H9 (cell line): ENCODE measurements around the gene STK24. TPM values are rescaled to one million over a fixed set of nuclear protein-coding genes. Genes with fewer than 3 reads are reported as not detected.

Experiments used
- DNase-seq: peaks from one replicate; pipeline ENCODE4 v3.0.0-alpha.2; 2017
- H2AFZ ChIP-seq: one replicate; pipeline ENCODE4 v1.6.1; 2013; ENCODE audit warnings: mild to moderate bottlenecking, low read length, control low read depth, moderate library complexity
- H2AK5ac ChIP-seq: 2 replicates; pipeline ENCODE4 v1.6.1; 2013; ENCODE audit warnings: low read length, control low read depth, mixed read lengths; ENCODE audit not compliant: insufficient read length
- H2BK120ac ChIP-seq: one replicate; pipeline ENCODE4 v1.6.1; 2013; ENCODE audit warnings: low read depth, mild to moderate bottlenecking, low read length, control low read depth, inconsistent platforms; ENCODE audit not compliant: poor library complexity, severe bottlenecking
- H2BK12ac ChIP-seq: 2 replicates; pipeline ENCODE4 v1.6.1; 2013; ENCODE audit warnings: low read length, control low read depth, mixed read lengths, low read depth; ENCODE audit not compliant: insufficient read length
- H2BK15ac ChIP-seq: 2 replicates; pipeline ENCODE4 v1.6.1; 2013; ENCODE audit warnings: low read depth, low read length, control low read depth
- H2BK20ac ChIP-seq: one replicate; pipeline ENCODE4 v1.6.1; 2013; ENCODE audit warnings: low read depth, mild to moderate bottlenecking, low read length, control low read depth, inconsistent platforms; ENCODE audit not compliant: poor library complexity, severe bottlenecking
- H2BK5ac ChIP-seq: 2 replicates; pipeline ENCODE4 v1.6.1; 2013; ENCODE audit warnings: low read length, control low read depth, mixed read lengths; ENCODE audit not compliant: insufficient read length
- H3K14ac ChIP-seq: 2 replicates; pipeline ENCODE4 v1.6.1; 2013; ENCODE audit warnings: low read length, control low read depth; ENCODE audit not compliant: insufficient read depth
- H3K18ac ChIP-seq: 2 replicates; pipeline ENCODE4 v1.6.1; 2013; ENCODE audit warnings: low read depth, mild to moderate bottlenecking, mixed read lengths, low read length, control low read depth; ENCODE audit not compliant: insufficient read length
- H3K23ac ChIP-seq: 2 replicates; pipeline ENCODE4 v1.6.1; 2013; ENCODE audit warnings: low read length, control low read depth, mixed read lengths, low read depth; ENCODE audit not compliant: insufficient read length
- H3K23me2 ChIP-seq: 2 replicates; pipeline ENCODE4 v1.6.1; 2013; ENCODE audit warnings: low read depth, mild to moderate bottlenecking, mixed read lengths, low read length, control low read depth; ENCODE audit not compliant: insufficient read length, poor library complexity, severe bottlenecking
- H3K27ac ChIP-seq: 2 replicates; pipeline ENCODE4 v1.5.1; 2013; ENCODE audit warnings: low read length, control low read depth, mixed read lengths, low read depth; ENCODE audit not compliant: insufficient read length
- H3K27me3 ChIP-seq: 2 replicates; pipeline ENCODE4 v1.6.1; 2013; ENCODE audit warnings: low read length, control low read depth, inconsistent platforms; ENCODE audit not compliant: insufficient read depth
- H3K4ac ChIP-seq: 2 replicates; pipeline ENCODE4 v1.6.1; 2013; ENCODE audit warnings: low read depth, mild to moderate bottlenecking, control low read depth, inconsistent platforms, low read length, moderate library complexity
- H3K4me1 ChIP-seq: 2 replicates; pipeline ENCODE4 v1.6.1; 2013; ENCODE audit warnings: low read length, control low read depth, inconsistent platforms; ENCODE audit not compliant: insufficient read depth
- H3K4me2 ChIP-seq: 2 replicates; pipeline ENCODE4 v1.6.1; 2013; ENCODE audit warnings: low read length, control low read depth, mixed read lengths; ENCODE audit not compliant: insufficient read length, insufficient read depth
- H3K56ac ChIP-seq: 2 replicates; pipeline ENCODE4 v1.6.1; 2013; ENCODE audit warnings: low read depth, mild to moderate bottlenecking, mixed read lengths, low read length, control low read depth; ENCODE audit not compliant: insufficient read length
- H3K79me1 ChIP-seq: 2 replicates; pipeline ENCODE4 v1.6.1; 2013; ENCODE audit warnings: low read depth, mild to moderate bottlenecking, moderate library complexity, low read length, control low read depth, inconsistent platforms; ENCODE audit not compliant: insufficient read depth, poor library complexity, severe bottlenecking
- H3K79me2 ChIP-seq: 2 replicates; pipeline ENCODE4 v1.6.1; 2013; ENCODE audit warnings: low read length, control low read depth, inconsistent platforms; ENCODE audit not compliant: insufficient read depth
- H3K9ac ChIP-seq: 2 replicates; pipeline ENCODE4 v1.6.1; 2013; ENCODE audit warnings: low read length, control low read depth, mixed read lengths; ENCODE audit not compliant: insufficient read length; ENCODE audit errors: extremely low read depth
- H3K9me3 ChIP-seq: one replicate; pipeline ENCODE4 v1.6.1; 2013; ENCODE audit warnings: low read depth, low read length, inconsistent platforms; ENCODE audit not compliant: control insufficient read depth
- H3T11ph ChIP-seq: one replicate; pipeline ENCODE4 v1.6.1; 2013; ENCODE audit warnings: mild to moderate bottlenecking, low read length, control low read depth, inconsistent platforms
- H4K20me1 ChIP-seq: one replicate; pipeline ENCODE4 v1.6.1; 2013; ENCODE audit not compliant: control insufficient read depth, insufficient read length, insufficient read depth
- H4K5ac ChIP-seq: 2 replicates; pipeline ENCODE4 v1.6.1; 2013; ENCODE audit warnings: low read depth, mild to moderate bottlenecking, mixed read lengths, low read length, control low read depth; ENCODE audit not compliant: insufficient read length
- H4K8ac ChIP-seq: replicated peaks from 2 replicates; pipeline ENCODE4 v1.6.1; 2013; ENCODE audit warnings: low read length, control low read depth, mixed read lengths, low read depth; ENCODE audit not compliant: insufficient read length
- H4K91ac ChIP-seq: 2 replicates; pipeline ENCODE4 v1.6.1; 2013; ENCODE audit warnings: low read depth, mild to moderate bottlenecking, moderate library complexity, mixed read lengths, low read length, control low read depth; ENCODE audit not compliant: insufficient read length
- H3K27ac Mint-ChIP-seq, 3 experiments: 2 replicates in 2 of 3; 3 replicates in 1 of 3; pipeline ENCODE4 v1.8.0; 2020 to 2021; ENCODE audit warnings: mixed read lengths in 3 of 3, mild to moderate bottlenecking in 1 of 3, moderate library complexity in 1 of 3
- H3K27me3 Mint-ChIP-seq: 2 replicates; pipeline ENCODE4 v1.8.0; 2021; ENCODE audit warnings: low read depth, mild to moderate bottlenecking, moderate library complexity, mixed read lengths
- H3K36me3 Mint-ChIP-seq, 3 experiments: 2 replicates in 2 of 3; 3 replicates in 1 of 3; pipeline ENCODE4 v1.8.0; 2020 to 2021; ENCODE audit warnings: low read depth in 3 of 3, mixed read lengths in 3 of 3; ENCODE audit not compliant: insufficient read depth in 1 of 3
- H3K4me1 Mint-ChIP-seq, 2 experiments: 2 replicates each; pipeline ENCODE4 v1.8.0; 2020; ENCODE audit warnings: mixed read lengths in 2 of 2
- H3K4me3 Mint-ChIP-seq, 2 experiments: 2 replicates in 1 of 2; 3 replicates in 1 of 2; pipeline ENCODE4 v1.8.0; 2020 to 2021; ENCODE audit warnings: mild to moderate bottlenecking in 2 of 2, mixed read lengths in 2 of 2, moderate library complexity in 1 of 2
- H3K9me3 Mint-ChIP-seq, 2 experiments: 2 replicates in 1 of 2; 3 replicates in 1 of 2; pipeline ENCODE4 v1.8.0; 2020; ENCODE audit warnings: mild to moderate bottlenecking in 2 of 2, mixed read lengths in 2 of 2, moderate library complexity in 1 of 2
- CTCF ChIP-seq: fragments of 200-600 bp; sonication (generic); conservative IDR thresholded peaks from 3 replicates; pipeline ENCODE4 v1.8.0; 2021; ENCODE audit warnings: antibody characterized with exemption, mild to moderate bottlenecking
- WGBS: extraction: QIAGEN DNeasy Blood & Tissue Kit; methylation state at CpG from one replicate; pipeline ENCODE4 v1.1.7; 2013; ENCODE audit warnings: missing lambda C conversion rate, low lambda C conversion rate, mixed read lengths; ENCODE audit not compliant: insufficient read length; ENCODE audit errors: extremely low coverage; 5-methylcytosine and 5-hydroxymethylcytosine counted together
- total RNA-seq: library from RNA; stranded (reverse); gene quantifications from 2 replicates; pipeline ENCODE4 v1.2.1, GENCODE V29; 2021

Gene STK24
- total RNA-seq, 1 experiment from 2014 or later = 134 TPM

DNA sequence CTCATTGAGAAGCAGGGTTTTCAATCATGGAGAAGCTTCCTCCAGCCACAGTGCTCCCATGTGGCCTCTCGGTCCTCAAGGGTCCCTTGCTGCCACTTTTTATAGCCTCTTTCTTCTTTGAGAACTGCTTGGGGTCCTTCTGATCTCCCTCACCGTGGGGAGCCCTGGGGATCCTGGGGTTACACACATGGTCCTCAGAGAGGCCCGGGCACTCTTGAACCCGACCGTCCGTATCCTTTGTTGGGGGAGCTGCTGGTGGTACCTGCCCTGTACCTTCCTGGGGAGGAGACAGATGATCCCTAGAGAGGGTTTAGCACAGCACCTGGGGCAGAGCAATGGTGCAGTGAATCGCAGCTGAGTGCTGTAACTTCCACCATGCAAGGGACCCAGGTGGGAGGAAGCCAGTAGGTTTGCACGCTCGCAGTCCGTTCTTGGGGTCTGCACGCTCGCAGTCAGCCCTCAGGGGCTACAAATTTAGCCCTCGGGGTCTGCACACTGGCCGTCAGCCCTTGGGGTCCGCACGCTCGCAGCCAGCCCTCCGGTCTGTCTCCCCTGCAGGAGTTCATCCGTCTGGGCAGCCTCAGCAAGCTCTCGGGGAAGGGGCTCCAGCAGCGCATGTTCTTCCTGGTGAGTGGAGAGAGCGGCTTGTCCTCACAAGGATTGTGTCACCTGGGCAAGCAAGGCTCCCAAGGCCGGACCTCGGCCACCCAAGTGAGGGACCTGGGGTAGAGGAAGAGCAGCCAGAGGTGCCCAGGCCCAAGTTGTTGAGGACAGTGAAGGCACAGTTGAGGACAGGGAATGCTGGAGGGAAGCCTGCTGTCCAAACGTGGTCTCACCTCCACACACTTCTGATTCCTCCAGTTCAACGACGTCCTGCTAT is 138.4 kb downstream of the STK24 start:
- Histone ChIP-seq H4K20me1 (no peaks in the 10 kb centered on the region), H2BK120ac (no peak overlapping the region), H2BK5ac (no peak overlapping the region), H4K5ac (no peak overlapping the region), H3K79me1 (no peaks in the 10 kb centered on the region), H3K27me3 (no peaks in the 10 kb centered on the region), H3K4ac (no peak overlapping the region), H2BK15ac (no peak overlapping the region), H3K23me2 (no peaks in the 10 kb centered on the region), H3K79me2 (no peaks in the 10 kb centered on the region), H2AK5ac (no peak overlapping the region), H3K9me3 (no peaks in the 10 kb centered on the region), H3K4me2 (no peak overlapping the region), H3K18ac (no peak overlapping the region), H2BK12ac (no peak overlapping the region), H4K91ac (no peak overlapping the region), H3K23ac (no peak overlapping the region), H3K9ac (no peak overlapping the region), H3K4me1 (no peaks in the 10 kb centered on the region), H2AFZ (no peak overlapping the region), H2BK20ac (no peak overlapping the region), H3K14ac (no peak overlapping the region), H3T11ph (no peak overlapping the region), H3K27ac (no peak overlapping the region), H4K8ac (no peak overlapping the region), H3K56ac (no peak overlapping the region)
- no peak for TF ChIP-seq CTCF
- peak overlapping the region in 1 of 3 experiments; percentile 44; a peak in 1 of 7 replicates for H3K27ac Mint-ChIP-seq
- no peaks in the 10 kb centered on the region for H3K9me3 Mint-ChIP-seq
- no peaks in the 10 kb centered on the region for H3K4me1 Mint-ChIP-seq
- no CpG with 5 or more reads among the region's 27 CpGs for WGBS
- H3K36me3 Mint-ChIP-seq = peaks cover 2 to 52% (median 45%) of the 10 kb centered on the region in 3 experiments; a peak in 5 of 7 replicates
- no peaks in the 10 kb centered on the region for H3K27me3 Mint-ChIP-seq
- H3K4me3 Mint-ChIP-seq = no peak overlapping the region
- DNase-seq = no peak
